IPS-18a (cell line): Measurements from ENCODE around the gene C4orf33.
"Not testable (repeated sequence)": the region's sequence is repeated elsewhere in the genome, so short reads cannot be mapped to it uniquely, and the experiment has no call there.

Experiments
- H3K27ac ChIP-seq: one replicate; pipeline ENCODE4 v1.5.1; 2013; ENCODE audit warnings: low read length
- H3K27me3 ChIP-seq: one replicate; pipeline ENCODE4 v1.6.1; 2013; ENCODE audit warnings: mild to moderate bottlenecking, low read length; ENCODE audit not compliant: control insufficient read depth, insufficient read depth
- H3K36me3 ChIP-seq: one replicate; pipeline ENCODE4 v1.6.1; 2013; ENCODE audit warnings: low read depth, low read length; ENCODE audit not compliant: control insufficient read depth
- H3K4me1 ChIP-seq: one replicate; pipeline ENCODE4 v1.6.1; 2013; ENCODE audit warnings: low read depth, low read length; ENCODE audit not compliant: control insufficient read depth
- H3K4me3 ChIP-seq: one replicate; pipeline ENCODE4 v1.5.1; 2013; ENCODE audit warnings: low read length
- H3K9ac ChIP-seq: one replicate; pipeline ENCODE4 v1.6.1; 2013; ENCODE audit warnings: mild to moderate bottlenecking, low read length, moderate library complexity
- H3K9me3 ChIP-seq: one replicate; pipeline ENCODE4 v1.6.1; 2013; ENCODE audit warnings: low read depth, low read length; ENCODE audit not compliant: control insufficient read depth

The C4orf33 gene, protein sequence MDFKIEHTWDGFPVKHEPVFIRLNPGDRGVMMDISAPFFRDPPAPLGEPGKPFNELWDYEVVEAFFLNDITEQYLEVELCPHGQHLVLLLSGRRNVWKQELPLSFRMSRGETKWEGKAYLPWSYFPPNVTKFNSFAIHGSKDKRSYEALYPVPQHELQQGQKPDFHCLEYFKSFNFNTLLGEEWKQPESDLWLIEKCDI

DNA sequence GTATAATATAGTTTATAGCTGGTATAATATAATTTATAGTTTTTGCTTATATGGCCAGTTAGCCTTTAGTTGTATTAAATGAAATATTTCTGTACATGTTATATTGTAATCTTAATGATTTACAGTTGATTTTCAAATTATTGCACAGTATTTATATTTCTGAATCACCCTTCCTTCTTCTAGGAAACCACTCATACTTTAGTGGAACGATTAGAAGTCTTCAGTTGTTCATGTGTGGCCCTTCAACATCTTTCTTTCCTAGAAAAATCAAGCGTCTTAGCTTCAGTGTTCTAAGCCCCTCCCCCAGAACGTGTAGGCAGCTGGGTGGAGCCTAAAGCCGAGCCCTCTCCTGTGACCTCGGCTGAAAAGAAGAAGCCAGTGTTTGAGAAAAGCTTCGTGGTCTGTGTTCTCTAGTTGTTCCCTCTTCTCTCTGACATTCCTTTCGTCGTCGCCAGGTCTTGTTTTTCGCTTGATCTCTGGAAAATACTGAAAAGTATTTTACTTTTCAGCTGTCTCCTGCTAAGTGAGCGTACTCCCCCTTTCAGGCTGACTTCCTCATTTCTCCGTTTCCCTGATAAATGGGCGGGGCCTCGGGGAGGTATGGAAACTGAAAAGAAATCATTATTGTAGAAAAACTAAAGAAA, at the start of gene C4orf33:
TSS of gene C4orf33 (plus strand) at position 342 of the 644 bp plus-strand sequence. CDS start 6,459 bp downstream, outside the sequence.
- peak within 1 kb of the TSS; percentile 67 for H3K27ac ChIP-seq
- no peaks in the 10 kb centered on the region for H3K36me3 ChIP-seq
- peak within 1 kb of the TSS; percentile 91 for H3K4me3 ChIP-seq
- H3K27me3 ChIP-seq = no peaks in the 10 kb centered on the region
- no peaks in the 10 kb centered on the region for H3K9me3 ChIP-seq
- H3K9ac ChIP-seq = peak within 1 kb of the TSS; percentile 41
- H3K4me1 ChIP-seq = peaks cover 5% of the 10 kb centered on the region

DNA sequence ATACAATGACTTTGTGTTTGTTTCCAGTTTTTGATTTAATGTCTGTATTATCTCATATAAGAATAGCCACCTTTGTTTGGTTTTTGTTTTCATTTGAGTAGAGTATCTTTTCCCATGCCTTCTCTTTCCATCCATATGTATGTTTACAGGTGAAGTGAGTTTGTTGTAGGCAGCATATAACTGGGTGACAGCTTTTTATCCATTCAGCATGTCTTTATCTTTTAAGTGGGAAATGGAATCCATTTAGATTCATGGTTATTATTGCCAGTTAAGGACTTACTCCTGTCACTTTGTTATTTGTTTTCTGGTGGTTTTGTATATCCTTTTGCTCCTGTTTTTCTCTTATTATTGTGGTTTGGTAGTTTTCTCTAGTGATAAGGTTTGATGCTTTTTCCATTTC, 36.9 kb upstream of the C4orf33 start:
- Histone ChIP-seq H3K9me3 (peaks cover 51% of the 10 kb centered on the region), H3K27me3 (no peaks in the 10 kb centered on the region), H3K4me3 (no peak overlapping the region), H3K9ac (no peak overlapping the region), H3K36me3 (no peaks in the 10 kb centered on the region), H3K27ac (no peak overlapping the region), H3K4me1 (no peaks in the 10 kb centered on the region)

DNA sequence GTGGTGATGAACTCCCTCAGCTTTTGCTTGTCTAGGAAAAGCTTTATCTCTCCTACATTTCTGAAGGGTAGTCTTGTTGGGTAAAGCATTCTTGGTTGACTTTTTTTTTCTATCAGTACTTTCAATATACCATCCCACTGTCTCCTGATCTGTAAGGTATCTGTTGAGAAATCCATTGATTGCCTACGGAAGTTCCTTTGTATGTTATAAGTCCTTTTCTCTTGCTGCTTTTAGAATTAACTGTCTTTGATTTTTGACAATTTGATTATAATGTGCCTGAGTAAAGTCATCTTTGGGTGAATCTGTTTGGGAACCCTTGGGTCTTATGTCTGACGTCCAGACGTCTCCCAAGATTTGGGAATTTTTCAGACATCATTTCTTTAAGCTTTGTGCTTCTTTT, 33.4 kb upstream of the C4orf33 start:
- Histone ChIP-seq H3K4me3 (no peak overlapping the region), H3K27ac (no peak overlapping the region), H3K27me3 (no peaks in the 10 kb centered on the region), H3K9ac (no peak overlapping the region), H3K4me1 (no peaks in the 10 kb centered on the region), H3K36me3 (no peaks in the 10 kb centered on the region), H3K9me3 (peaks cover 34% of the 10 kb centered on the region)

DNA sequence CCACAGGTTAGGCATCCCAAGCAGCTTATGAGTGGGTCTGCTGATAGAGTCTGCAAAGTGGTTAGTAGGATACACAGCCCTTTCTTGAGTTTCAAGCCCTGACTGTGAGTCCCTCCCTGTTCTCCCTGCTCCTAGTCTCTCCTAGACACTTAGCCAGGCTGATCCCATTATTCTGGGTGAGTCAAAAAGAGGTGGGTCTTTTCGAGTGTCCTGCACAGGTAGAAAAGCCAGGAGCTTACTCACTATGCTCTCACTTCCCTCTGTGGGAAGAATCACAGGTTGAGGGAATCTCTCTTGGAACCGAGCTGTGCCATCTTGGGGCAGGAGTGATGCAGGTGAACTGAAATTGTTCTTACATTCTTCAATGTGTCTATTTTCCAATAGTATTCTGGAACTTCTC, 32.3 kb upstream of the C4orf33 start:
- H3K9ac ChIP-seq = no peak overlapping the region
- H3K4me1 ChIP-seq = no peaks in the 10 kb centered on the region
- no peaks in the 10 kb centered on the region for H3K27me3 ChIP-seq
- no peaks in the 10 kb centered on the region for H3K36me3 ChIP-seq
- no peak overlapping the region for H3K4me3 ChIP-seq
- peaks cover 28% of the 10 kb centered on the region for H3K9me3 ChIP-seq
- H3K27ac ChIP-seq = no peak overlapping the region

DNA sequence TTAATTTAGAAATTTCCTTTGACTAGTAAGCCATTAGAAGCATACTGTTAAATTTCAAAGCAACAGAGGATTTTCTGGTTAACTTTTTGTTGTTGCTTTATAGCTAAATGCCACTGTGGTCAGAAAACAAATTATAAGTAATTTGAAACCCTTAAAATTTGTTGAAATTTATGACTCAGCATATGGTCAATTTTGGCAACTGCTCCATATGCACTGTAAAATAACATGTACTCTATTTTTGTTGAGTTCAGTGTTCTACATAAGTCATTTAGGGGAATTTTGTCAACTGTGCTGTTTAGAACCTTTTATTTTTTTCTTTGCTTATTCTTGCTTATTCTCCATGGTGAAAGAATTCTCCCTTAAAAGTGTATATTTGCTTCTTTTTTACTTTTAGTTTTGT, 31.2 kb upstream of the C4orf33 start:
- no peaks in the 10 kb centered on the region for H3K27me3 ChIP-seq
- H3K9me3 ChIP-seq = peaks cover 25% of the 10 kb centered on the region
- H3K4me3 ChIP-seq = no peak overlapping the region
- H3K4me1 ChIP-seq = no peaks in the 10 kb centered on the region
- H3K36me3 ChIP-seq = no peaks in the 10 kb centered on the region
- no peak overlapping the region for H3K9ac ChIP-seq
- H3K27ac ChIP-seq = no peak overlapping the region

DNA sequence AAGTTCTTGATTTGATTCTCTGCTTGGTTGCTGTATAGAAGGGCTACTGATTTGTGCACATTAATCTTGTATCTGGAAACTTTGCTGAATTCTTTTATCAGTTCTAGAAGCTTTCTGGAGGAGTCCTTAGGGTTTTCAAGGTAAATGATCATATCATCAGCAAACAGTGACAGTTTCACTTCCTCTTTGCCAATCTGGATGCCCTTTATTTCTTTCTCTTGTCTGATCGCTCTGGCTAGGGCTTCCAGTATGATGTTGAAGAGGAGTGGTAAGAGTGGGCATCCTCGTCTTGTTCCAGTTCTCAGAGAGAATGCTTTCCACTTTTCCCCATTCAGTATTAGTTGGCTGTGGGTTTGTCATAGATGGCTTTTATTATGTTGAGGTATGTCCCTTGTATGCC, 26.4 kb upstream of the C4orf33 start:
- not testable (repeated sequence) for H3K4me1 ChIP-seq, H3K9me3 ChIP-seq, H3K4me3 ChIP-seq, H3K9ac ChIP-seq, H3K36me3 ChIP-seq, H3K27ac ChIP-seq, H3K27me3 ChIP-seq

DNA sequence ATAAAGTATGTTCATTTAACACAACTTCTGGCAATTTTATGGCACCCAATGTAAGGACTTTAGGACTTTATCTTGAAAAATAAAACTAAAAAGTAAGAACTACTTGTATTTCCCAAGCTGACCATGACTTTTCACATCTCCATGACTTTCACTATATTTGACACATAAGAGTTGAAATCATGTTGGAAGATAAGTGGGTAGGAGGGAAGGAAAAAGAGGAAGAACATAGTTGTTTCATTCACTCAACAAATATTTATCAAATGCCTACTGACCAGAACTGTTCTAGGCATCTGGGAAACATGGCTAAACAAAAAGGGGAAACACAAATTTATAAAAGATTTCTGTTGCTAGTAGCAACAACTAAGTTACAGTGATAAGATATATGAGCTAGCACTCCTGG, 18.6 kb upstream of the C4orf33 start:
- Histone ChIP-seq H3K4me1 (no peaks in the 10 kb centered on the region), H3K36me3 (peaks cover 3% of the 10 kb centered on the region), H3K27me3 (no peaks in the 10 kb centered on the region), H3K4me3 (no peak overlapping the region), H3K9ac (no peak overlapping the region), H3K27ac (no peak overlapping the region), H3K9me3 (no peaks in the 10 kb centered on the region)

DNA sequence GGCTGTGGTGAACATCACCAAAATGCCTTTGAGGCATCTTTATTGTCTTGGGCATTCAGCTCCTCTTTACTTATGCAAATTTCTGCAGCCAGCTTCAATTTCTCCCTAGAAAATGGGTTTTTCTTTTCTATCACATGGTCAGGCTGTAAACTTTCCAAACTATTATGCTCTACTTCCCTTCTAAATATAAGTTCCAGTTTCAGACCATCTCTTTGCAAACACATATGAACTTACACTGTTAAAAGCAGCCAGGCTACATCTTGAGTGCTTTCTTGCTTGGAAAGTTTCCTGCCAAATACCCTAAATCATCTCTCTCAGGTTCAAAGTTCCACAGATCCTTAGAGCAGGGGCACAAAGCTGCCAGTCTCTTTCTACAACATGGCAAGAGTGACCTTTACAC, 15.8 kb upstream of the C4orf33 start:
- Histone ChIP-seq H3K27ac (no peak overlapping the region), H3K27me3 (no peaks in the 10 kb centered on the region), H3K4me3 (no peak overlapping the region), H3K9ac (no peak overlapping the region), H3K4me1 (no peaks in the 10 kb centered on the region), H3K9me3 (no peaks in the 10 kb centered on the region), H3K36me3 (peaks cover 3% of the 10 kb centered on the region)

DNA sequence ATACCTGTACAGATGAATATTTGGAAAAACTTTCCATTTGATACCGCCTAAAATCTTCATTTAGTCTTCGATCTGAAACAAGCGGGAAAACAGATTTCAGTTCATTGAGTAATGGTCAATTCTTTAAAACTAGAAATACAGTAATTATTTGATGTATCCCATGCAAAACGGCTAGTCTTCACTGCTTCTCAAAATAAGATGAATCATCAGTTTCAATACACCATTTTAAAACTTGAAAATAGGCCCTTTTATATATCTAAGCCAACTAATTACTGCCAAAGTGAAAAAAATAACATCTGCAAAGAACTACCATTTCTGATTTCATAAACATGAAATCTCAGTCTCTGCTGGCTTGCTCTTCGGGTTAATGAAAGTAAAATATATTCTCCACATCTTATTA, 13.7 kb upstream of the C4orf33 start:
- Histone ChIP-seq H3K9me3 (peaks cover 4% of the 10 kb centered on the region), H3K27me3 (no peaks in the 10 kb centered on the region), H3K27ac (no peak overlapping the region), H3K9ac (no peak overlapping the region), H3K4me3 (no peak overlapping the region), H3K4me1 (no peaks in the 10 kb centered on the region), H3K36me3 (peaks cover 3% of the 10 kb centered on the region)

DNA sequence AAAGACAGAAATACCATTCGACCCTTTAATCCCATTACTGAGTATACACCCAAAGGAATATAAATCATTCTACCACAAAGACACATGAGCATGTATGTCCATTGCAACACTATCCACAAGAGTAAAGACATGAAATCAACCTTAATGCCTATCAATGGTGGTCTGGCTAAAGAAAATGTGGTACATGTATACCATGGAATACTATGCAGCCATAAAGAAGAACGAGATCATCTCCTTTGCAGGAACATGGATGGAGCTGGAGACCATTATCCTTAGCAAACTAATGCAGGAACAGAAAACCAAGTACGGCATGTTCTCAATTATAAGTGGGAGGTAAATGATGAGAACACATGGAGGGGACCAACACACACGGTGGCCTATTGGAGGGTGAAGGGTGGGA, 10.5 kb upstream of the C4orf33 start:
- H3K4me1 ChIP-seq = no peaks in the 10 kb centered on the region
- H3K4me3 ChIP-seq = no peak overlapping the region
- no peaks in the 10 kb centered on the region for H3K36me3 ChIP-seq
- H3K27me3 ChIP-seq = no peaks in the 10 kb centered on the region
- H3K27ac ChIP-seq = no peak overlapping the region
- H3K9ac ChIP-seq = no peak overlapping the region
- peaks cover 4% of the 10 kb centered on the region for H3K9me3 ChIP-seq

DNA sequence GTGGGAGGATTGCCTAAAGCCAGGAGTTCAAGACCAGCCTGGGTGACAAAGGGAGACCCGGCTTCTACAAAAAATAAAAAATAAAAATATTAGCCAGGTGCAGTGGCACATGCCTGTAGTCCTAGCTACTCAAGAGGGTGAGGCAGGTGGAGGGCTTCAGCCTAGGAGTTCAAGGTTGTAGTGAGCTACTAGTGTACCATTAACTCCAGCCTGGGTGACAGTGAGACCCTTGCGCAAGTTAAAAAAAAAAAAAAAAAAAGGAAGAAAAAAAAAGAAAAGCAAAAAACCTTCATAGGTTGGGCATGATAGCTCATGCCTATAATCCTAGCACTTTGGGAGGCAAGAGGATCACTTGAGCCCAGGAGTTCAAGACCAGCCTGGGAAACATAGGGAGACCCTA, 8.4 kb upstream of the C4orf33 start:
- Histone ChIP-seq H3K9me3 (peaks cover 4% of the 10 kb centered on the region), H3K9ac (no peak overlapping the region), H3K4me3 (no peak overlapping the region), H3K4me1 (peaks cover 5% of the 10 kb centered on the region), H3K27me3 (no peaks in the 10 kb centered on the region), H3K27ac (no peak overlapping the region), H3K36me3 (no peaks in the 10 kb centered on the region)

DNA sequence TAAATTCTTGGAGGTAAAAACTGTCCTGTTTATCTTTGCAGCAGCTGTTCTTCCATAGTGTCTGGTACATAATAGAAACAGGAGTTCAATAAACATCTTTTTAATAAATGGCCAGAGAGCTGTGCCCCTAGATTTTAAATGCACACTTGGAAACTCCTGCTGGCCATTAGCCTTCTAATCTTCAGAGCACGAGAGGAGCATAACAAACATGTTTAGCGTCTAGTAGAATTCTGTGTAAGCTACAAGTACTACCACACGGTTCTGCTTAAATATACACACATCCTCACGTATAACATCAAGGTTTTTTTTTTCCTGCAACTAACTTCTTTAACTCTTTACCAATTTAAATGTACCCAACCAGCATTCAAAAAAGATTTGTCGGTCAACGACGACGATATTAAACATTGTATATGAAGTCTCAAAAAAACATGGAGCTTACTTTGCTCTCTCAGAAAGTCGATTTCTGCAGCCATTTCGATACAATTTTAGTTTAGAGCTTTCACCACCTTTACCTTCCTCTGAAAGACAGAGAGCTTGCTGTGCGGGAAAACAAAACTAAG, 3.2 kb upstream of the C4orf33 start:
- Histone ChIP-seq H3K27ac (peak overlapping the region; percentile 59), H3K4me1 (peaks cover 5% of the 10 kb centered on the region)

More for the DNA sequence above, 3.2 kb upstream of the C4orf33 start:
- Histone ChIP-seq H3K27me3 (no peaks in the 10 kb centered on the region), H3K9me3 (no peaks in the 10 kb centered on the region), H3K36me3 (no peaks in the 10 kb centered on the region), H3K9ac (peak overlapping the region; percentile 82), H3K4me3 (peak overlapping the region; percentile 96)
